ENCODE data around the gene NPL. TPM values are rescaled to one million over a fixed set of nuclear protein-coding genes. Genes with fewer than 3 reads are reported as not detected.

NPL gene
- total and polyA plus RNA-seq, 9 of the 15 experiments (the other 6 are each of a cell fraction or from before 2014, with no cell fraction given): 9.9 to 22.3 (median 14.2) TPM

DNA sequence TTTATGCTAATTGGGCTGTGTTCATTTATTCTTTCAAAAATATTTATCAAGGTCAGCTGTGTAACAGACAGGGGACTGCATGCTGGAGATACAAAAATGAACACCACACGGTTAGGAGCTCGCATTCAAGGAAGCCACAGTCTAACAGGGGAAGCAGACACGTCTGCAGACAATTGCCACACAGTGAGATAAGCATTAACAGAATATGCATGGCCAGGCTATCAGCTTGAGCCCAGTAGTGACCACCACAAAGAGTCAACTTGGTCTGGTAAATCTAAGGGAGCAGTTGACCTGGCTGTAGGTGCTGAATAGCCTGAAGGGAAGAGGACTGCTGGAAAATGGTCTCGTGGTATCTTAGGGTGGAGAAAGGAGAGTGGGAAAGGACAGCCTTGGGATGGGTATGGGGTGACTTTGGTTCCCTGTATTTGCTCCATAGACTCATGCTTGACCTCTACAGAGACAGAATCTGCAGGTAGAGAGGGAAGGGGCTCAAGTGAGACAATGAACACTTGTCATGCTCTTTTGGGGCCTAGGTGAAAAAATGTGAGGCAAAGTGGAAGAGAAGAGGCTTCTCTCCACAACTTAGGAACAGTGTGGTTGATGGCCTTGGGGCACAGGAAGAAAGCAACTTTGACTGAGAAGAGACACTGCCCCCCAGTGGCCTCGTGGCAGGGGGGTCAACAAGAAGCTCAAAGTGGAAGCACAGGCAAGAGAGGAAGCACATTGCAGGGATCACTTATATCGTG is 7.6 kb upstream of the NPL start (continued):
- TF ChIP-seq, protein P1, sequence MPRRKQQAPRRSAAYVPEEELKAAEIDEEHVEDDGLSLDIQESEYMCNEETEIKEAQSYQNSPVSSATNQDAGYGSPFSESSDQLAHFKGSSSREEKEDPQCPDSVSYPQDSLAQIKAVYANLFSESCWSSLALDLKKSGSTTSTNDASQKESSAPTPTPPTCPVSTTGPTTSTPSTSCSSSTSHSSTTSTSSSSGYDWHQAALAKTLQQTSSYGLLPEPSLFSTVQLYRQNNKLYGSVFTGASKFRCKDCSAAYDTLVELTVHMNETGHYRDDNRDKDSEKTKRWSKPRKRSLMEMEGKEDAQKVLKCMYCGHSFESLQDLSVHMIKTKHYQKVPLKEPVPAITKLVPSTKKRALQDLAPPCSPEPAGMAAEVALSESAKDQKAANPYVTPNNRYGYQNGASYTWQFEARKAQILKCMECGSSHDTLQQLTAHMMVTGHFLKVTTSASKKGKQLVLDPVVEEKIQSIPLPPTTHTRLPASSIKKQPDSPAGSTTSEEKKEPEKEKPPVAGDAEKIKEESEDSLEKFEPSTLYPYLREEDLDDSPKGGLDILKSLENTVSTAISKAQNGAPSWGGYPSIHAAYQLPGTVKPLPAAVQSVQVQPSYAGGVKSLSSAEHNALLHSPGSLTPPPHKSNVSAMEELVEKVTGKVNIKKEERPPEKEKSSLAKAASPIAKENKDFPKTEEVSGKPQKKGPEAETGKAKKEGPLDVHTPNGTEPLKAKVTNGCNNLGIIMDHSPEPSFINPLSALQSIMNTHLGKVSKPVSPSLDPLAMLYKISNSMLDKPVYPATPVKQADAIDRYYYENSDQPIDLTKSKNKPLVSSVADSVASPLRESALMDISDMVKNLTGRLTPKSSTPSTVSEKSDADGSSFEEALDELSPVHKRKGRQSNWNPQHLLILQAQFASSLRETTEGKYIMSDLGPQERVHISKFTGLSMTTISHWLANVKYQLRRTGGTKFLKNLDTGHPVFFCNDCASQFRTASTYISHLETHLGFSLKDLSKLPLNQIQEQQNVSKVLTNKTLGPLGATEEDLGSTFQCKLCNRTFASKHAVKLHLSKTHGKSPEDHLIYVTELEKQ (CRISPR knock-in tag; IDR thresholded peaks at IDR 0.05): no peak
- no peak for TF ChIP-seq TBP (optimal IDR thresholded peaks at IDR 0.05; ENCODE audit: low read depth, low read length)
- no peak for TF ChIP-seq GABPA (tag; conservative IDR thresholded peaks at IDR 0.05; ENCODE audit: low read depth)
- TF ChIP-seq, protein P2, sequence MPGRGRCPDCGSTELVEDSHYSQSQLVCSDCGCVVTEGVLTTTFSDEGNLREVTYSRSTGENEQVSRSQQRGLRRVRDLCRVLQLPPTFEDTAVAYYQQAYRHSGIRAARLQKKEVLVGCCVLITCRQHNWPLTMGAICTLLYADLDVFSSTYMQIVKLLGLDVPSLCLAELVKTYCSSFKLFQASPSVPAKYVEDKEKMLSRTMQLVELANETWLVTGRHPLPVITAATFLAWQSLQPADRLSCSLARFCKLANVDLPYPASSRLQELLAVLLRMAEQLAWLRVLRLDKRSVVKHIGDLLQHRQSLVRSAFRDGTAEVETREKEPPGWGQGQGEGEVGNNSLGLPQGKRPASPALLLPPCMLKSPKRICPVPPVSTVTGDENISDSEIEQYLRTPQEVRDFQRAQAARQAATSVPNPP (IDR thresholded peaks at IDR 0.05; ENCODE audit: borderline replicate concordance, insufficient read depth, insufficient read length): no peak
- TF ChIP-seq, protein P3, sequence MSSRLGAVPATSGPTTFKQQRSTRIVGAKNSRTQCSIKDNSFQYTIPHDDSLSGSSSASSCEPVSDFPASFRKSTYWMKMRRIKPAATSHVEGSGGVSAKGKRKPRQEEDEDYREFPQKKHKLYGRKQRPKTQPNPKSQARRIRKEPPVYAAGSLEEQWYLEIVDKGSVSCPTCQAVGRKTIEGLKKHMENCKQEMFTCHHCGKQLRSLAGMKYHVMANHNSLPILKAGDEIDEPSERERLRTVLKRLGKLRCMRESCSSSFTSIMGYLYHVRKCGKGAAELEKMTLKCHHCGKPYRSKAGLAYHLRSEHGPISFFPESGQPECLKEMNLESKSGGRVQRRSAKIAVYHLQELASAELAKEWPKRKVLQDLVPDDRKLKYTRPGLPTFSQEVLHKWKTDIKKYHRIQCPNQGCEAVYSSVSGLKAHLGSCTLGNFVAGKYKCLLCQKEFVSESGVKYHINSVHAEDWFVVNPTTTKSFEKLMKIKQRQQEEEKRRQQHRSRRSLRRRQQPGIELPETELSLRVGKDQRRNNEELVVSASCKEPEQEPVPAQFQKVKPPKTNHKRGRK (tag; IDR thresholded peaks at IDR 0.05): no peak
- no peak for TF ChIP-seq TCF7 (IDR thresholded peaks at IDR 0.05; ENCODE audit: borderline replicate concordance)
- no peak for TF ChIP-seq NCOA1 (IDR thresholded peaks at IDR 0.05; ENCODE audit: low read depth)
- TF ChIP-seq PHB2 (IDR thresholded peaks at IDR 0.05; ENCODE audit: low read depth): no peak
- TF ChIP-seq ZEB2 (IDR thresholded peaks at IDR 0.05): no peak
- TF ChIP-seq SP1 (CRISPR knock-in tag; IDR thresholded peaks at IDR 0.05): no peak
- TF ChIP-seq, protein P4, sequence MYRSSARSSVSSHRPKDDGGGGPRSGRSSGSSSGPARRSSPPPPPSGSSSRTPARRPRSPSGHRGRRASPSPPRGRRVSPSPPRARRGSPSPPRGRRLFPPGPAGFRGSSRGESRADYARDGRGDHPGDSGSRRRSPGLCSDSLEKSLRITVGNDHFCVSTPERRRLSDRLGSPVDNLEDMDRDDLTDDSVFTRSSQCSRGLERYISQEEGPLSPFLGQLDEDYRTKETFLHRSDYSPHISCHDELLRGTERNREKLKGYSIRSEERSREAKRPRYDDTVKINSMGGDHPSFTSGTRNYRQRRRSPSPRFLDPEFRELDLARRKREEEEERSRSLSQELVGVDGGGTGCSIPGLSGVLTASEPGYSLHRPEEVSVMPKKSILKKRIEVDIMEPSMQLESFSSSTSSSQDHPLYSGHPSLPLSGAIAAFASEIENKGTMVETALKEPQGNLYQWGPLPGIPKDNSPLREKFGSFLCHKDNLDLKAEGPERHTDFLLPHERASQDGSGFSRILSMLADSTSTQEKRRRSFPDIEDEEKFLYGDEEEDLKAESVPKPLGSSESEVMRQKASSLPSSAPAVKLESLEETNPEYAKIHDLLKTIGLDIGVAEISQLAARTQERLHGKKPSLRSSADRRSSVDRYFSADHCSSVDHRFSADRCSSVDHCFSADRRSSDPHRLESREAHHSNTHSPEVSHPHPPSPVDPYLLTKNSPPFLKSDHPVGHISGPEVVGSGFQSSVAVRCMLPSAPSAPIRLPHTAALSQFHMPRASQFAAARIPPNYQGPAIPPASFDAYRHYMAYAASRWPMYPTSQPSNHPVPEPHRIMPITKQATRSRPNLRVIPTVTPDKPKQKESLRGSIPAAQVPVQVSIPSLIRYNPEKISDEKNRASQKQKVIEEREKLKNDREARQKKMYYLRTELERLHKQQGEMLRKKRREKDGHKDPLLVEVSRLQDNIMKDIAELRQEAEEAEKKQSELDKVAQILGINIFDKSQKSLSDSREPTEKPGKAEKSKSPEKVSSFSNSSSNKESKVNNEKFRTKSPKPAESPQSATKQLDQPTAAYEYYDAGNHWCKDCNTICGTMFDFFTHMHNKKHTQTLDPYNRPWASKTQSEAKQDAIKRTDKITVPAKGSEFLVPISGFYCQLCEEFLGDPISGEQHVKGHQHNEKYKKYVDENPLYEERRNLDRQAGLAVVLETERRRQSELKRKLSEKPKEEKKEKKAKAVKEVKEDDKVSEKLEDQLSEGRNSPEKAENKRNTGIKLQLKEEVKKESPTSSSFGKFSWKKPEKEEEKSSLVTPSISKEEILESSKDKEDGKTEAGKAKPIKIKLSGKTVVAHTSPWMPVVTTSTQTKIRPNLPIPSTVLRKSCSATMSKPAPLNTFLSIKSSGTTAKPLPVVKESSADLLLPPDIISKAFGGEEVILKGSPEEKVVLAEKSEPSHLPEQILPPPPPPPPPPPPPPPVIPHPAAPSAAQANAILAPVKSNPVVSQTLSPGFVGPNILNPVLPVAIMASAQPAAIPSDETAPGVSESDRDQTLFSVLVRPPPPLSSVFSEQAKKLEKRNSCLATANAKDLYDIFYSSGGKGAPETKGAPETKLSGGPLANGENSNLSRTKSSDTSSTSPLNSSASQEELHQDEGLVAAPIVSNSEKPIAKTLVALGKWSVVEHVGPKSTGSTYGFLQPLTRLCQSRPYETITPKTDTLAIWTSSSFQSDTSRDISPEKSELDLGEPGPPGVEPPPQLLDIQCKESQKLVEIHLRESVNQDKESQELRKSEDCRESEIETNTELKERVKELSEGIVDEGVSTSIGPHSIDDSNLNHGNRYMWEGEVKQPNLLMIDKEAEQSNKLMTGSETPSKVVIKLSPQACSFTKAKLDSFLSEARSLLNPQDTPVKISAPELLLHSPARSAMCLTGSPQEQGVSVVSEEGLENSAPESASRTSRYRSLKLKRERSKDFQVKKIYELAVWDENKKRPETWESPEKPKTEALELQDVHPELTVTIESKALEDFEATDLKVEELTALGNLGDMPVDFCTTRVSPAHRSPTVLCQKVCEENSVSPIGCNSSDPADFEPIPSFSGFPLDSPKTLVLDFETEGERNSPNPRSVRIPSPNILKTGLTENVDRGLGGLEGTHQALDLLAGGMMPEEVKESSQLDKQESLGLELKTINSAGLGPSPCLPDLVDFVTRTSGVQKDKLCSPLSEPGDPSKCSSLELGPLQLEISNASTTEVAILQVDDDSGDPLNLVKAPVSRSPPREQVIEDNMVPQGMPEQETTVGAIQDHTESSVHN (IDR thresholded peaks at IDR 0.05; ENCODE audit: borderline replicate concordance in 1 of 2, low read depth in 1 of 2): no peak
- no peak for TF ChIP-seq ZNF583 (CRISPR knock-in tag; IDR thresholded peaks at IDR 0.05)
- TF ChIP-seq PTTG1 (tag; IDR thresholded peaks at IDR 0.05; ENCODE audit: low read depth): no peak

All from K562 (cell line).